Measurements from ENCODE around the gene CHTOP.

The CHTOP gene

GRCh38 chr1:153599847-153600246 is 34.0 kb upstream of the CHTOP start:
- TF ChIP-seq CTCF (conservative IDR thresholded peaks at IDR 0.05; ENCODE audit: low read depth, low read length), result no peak

GRCh38 chr1:153602749-153603148 is 31.1 kb upstream of the CHTOP start:
- no peak for TF ChIP-seq CTCF (conservative IDR thresholded peaks at IDR 0.05; ENCODE audit: low read depth, low read length)
- Histone ChIP-seq H3K36me3 (ENCODE audit: insufficient read depth) (no peaks in the 10 kb centered on the region), H2AFZ (ENCODE audit: low read depth) (no peak overlapping the region), H4K20me1 (ENCODE audit: insufficient read depth) (no peaks in the 10 kb centered on the region), H3K4me1 (ENCODE audit: low read depth, poor library complexity, severe bottlenecking) (no peaks in the 10 kb centered on the region), H3K27me3 (ENCODE audit: insufficient read depth, low read depth) (no peaks in the 10 kb centered on the region), H3K9ac (no peak overlapping the region), H3K4me3 (IDR thresholded peaks at IDR 0.05; ENCODE audit: insufficient read depth, low read depth, low read length) (no peak overlapping the region), H3K79me2 (ENCODE audit: insufficient read depth, low read depth) (no peaks in the 10 kb centered on the region), H3K4me2 (no peak overlapping the region), H3K27ac (no peak overlapping the region)

More at GRCh38 chr1:153599847-153600246, 34.0 kb upstream of the CHTOP start:
- H3K9ac ChIP-seq, result no peak overlapping the region
- H3K4me2 ChIP-seq, result no peak overlapping the region
- no peaks in the 10 kb centered on the region for H3K27me3 ChIP-seq (ENCODE audit: insufficient read depth, low read depth)
- no peaks in the 10 kb centered on the region for H3K4me1 ChIP-seq (ENCODE audit: low read depth, poor library complexity, severe bottlenecking)
- no peaks in the 10 kb centered on the region for H4K20me1 ChIP-seq (ENCODE audit: insufficient read depth)
- no peaks in the 10 kb centered on the region for H3K36me3 ChIP-seq (ENCODE audit: insufficient read depth)
- no peak overlapping the region for H3K27ac ChIP-seq
- H3K4me3 ChIP-seq (IDR thresholded peaks at IDR 0.05; ENCODE audit: insufficient read depth, low read depth, low read length), result no peak overlapping the region
- no peaks in the 10 kb centered on the region for H3K79me2 ChIP-seq (ENCODE audit: insufficient read depth, low read depth)
- H2AFZ ChIP-seq (ENCODE audit: low read depth), result no peak overlapping the region

GRCh38 chr1:153606194-153606593 is 27.7 kb upstream of the CHTOP start:
- Histone ChIP-seq H2AFZ (ENCODE audit: low read depth) (no peak overlapping the region), H3K9ac (no peak overlapping the region), H3K27ac (no peak overlapping the region), H4K20me1 (ENCODE audit: insufficient read depth) (no peaks in the 10 kb centered on the region), H3K4me1 (ENCODE audit: low read depth, poor library complexity, severe bottlenecking) (no peaks in the 10 kb centered on the region), H3K27me3 (ENCODE audit: insufficient read depth, low read depth) (0 out of 2 replicates have a peak, but pooled peaks cover 3% of the 10 kb centered on the region), H3K4me3 (IDR thresholded peaks at IDR 0.05; ENCODE audit: insufficient read depth, low read depth, low read length) (no peak overlapping the region), H3K4me2 (no peak overlapping the region), H3K36me3 (ENCODE audit: insufficient read depth) (no peaks in the 10 kb centered on the region), H3K79me2 (ENCODE audit: insufficient read depth, low read depth) (no peaks in the 10 kb centered on the region)
- TF ChIP-seq CTCF (conservative IDR thresholded peaks at IDR 0.05; ENCODE audit: low read depth, low read length), result no peak

- Histone ChIP-seq H3K36me3 (ENCODE audit: insufficient read depth) (no peaks in the 10 kb centered on the region), H3K4me2 (no peak overlapping the region)
Measured at GRCh38 chr1:153607381-153607780, 26.5 kb upstream of the CHTOP start.

More at GRCh38 chr1:153607381-153607780, 26.5 kb upstream of the CHTOP start:
- Histone ChIP-seq H3K4me1 (ENCODE audit: low read depth, poor library complexity, severe bottlenecking) (no peaks in the 10 kb centered on the region), H2AFZ (ENCODE audit: low read depth) (no peak overlapping the region), H4K20me1 (ENCODE audit: insufficient read depth) (no peaks in the 10 kb centered on the region), H3K27me3 (ENCODE audit: insufficient read depth, low read depth) (0 out of 2 replicates have a peak, but pooled peaks cover 3% of the 10 kb centered on the region), H3K9ac (no peak overlapping the region), H3K27ac (no peak overlapping the region), H3K79me2 (ENCODE audit: insufficient read depth, low read depth) (no peaks in the 10 kb centered on the region), H3K4me3 (IDR thresholded peaks at IDR 0.05; ENCODE audit: insufficient read depth, low read depth, low read length) (no peak overlapping the region)
- TF ChIP-seq CTCF (conservative IDR thresholded peaks at IDR 0.05; ENCODE audit: low read depth, low read length), result no peak

All from KMS-11 (cell line).